ENCODE measurements around the gene RALGAPA2.

Gene RALGAPA2

GRCh38 chr20:20658123-20658522 lies 54.3 kb downstream of the RALGAPA2 start:
- Histone ChIP-seq H3K79me2 (ENCODE audit: insufficient read depth, low read length) (no peaks in the 10 kb centered on the region), H3K9me3 (ENCODE audit: insufficient read depth, low read depth, low read length) (no peaks in the 10 kb centered on the region), H3K9me2 (replicated peaks; ENCODE audit: low read depth, low read length) (no peaks in the 10 kb centered on the region), H4K20me1 (ENCODE audit: insufficient read depth, low read length, poor library complexity, severe bottlenecking) (no peaks in the 10 kb centered on the region), H3K9ac (ENCODE audit: low read depth, low read length, poor library complexity, severe bottlenecking) (no peak overlapping the region), H3F3A (ENCODE audit: low read depth) (no peaks in the 10 kb centered on the region), H3K4me3 (ENCODE audit: low read length, poor library complexity, severe bottlenecking) (no peak overlapping the region), H2AFZ (ENCODE audit: low read length) (no peak overlapping the region), H3K36me3 (ENCODE audit: insufficient read depth, low read length) (no peaks in the 10 kb centered on the region), H3K27me3 (ENCODE audit: insufficient read depth, low read length, poor library complexity, severe bottlenecking) (no peaks in the 10 kb centered on the region), H3K4me2 (ENCODE audit: low read depth, low read length, poor library complexity, severe bottlenecking) (no peak overlapping the region), H3K4me1 (ENCODE audit: insufficient read depth, low read length, poor library complexity, severe bottlenecking) (no peaks in the 10 kb centered on the region)
- TF ChIP-seq EZH2phosphoT487 (IDR thresholded peaks at IDR 0.05; ENCODE audit: borderline replicate concordance): no peak
- no peak for TF ChIP-seq CTCF (conservative IDR thresholded peaks at IDR 0.05; ENCODE audit: low read length)

GRCh38 chr20:20657092-20657491 lies 55.4 kb downstream of the RALGAPA2 start:
- TF ChIP-seq EZH2phosphoT487 (IDR thresholded peaks at IDR 0.05; ENCODE audit: borderline replicate concordance) (no peak), CTCF (conservative IDR thresholded peaks at IDR 0.05; ENCODE audit: low read length) (no peak)
- H3K36me3 ChIP-seq (ENCODE audit: insufficient read depth, low read length): no peaks in the 10 kb centered on the region
- no peak overlapping the region for H3K4me3 ChIP-seq (ENCODE audit: low read length, poor library complexity, severe bottlenecking)
- no peak overlapping the region for H2AFZ ChIP-seq (ENCODE audit: low read length)
- no peaks in the 10 kb centered on the region for H3K9me2 ChIP-seq (replicated peaks; ENCODE audit: low read depth, low read length)
- H3K27me3 ChIP-seq (ENCODE audit: insufficient read depth, low read length, poor library complexity, severe bottlenecking): no peaks in the 10 kb centered on the region
- H3F3A ChIP-seq (ENCODE audit: low read depth): no peaks in the 10 kb centered on the region
- H3K9ac ChIP-seq (ENCODE audit: low read depth, low read length, poor library complexity, severe bottlenecking): no peak overlapping the region
- H3K4me2 ChIP-seq (ENCODE audit: low read depth, low read length, poor library complexity, severe bottlenecking): no peak overlapping the region
- no peaks in the 10 kb centered on the region for H3K4me1 ChIP-seq (ENCODE audit: insufficient read depth, low read length, poor library complexity, severe bottlenecking)
- H4K20me1 ChIP-seq (ENCODE audit: insufficient read depth, low read length, poor library complexity, severe bottlenecking): no peaks in the 10 kb centered on the region
- H3K9me3 ChIP-seq (ENCODE audit: insufficient read depth, low read depth, low read length): no peaks in the 10 kb centered on the region
- H3K79me2 ChIP-seq (ENCODE audit: insufficient read depth, low read length): no peaks in the 10 kb centered on the region

GRCh38 chr20:20655883-20656282 lies 56.6 kb downstream of the RALGAPA2 start:
- H3K9me2 ChIP-seq (replicated peaks; ENCODE audit: low read depth, low read length): no peaks in the 10 kb centered on the region
- no peak overlapping the region for H3K9ac ChIP-seq (ENCODE audit: low read depth, low read length, poor library complexity, severe bottlenecking)
- no peaks in the 10 kb centered on the region for H3F3A ChIP-seq (ENCODE audit: low read depth)
- no peaks in the 10 kb centered on the region for H3K27me3 ChIP-seq (ENCODE audit: insufficient read depth, low read length, poor library complexity, severe bottlenecking)
- no peaks in the 10 kb centered on the region for H4K20me1 ChIP-seq (ENCODE audit: insufficient read depth, low read length, poor library complexity, severe bottlenecking)
- no peaks in the 10 kb centered on the region for H3K36me3 ChIP-seq (ENCODE audit: insufficient read depth, low read length)
- TF ChIP-seq CTCF (conservative IDR thresholded peaks at IDR 0.05; ENCODE audit: low read length) (no peak), EZH2phosphoT487 (IDR thresholded peaks at IDR 0.05; ENCODE audit: borderline replicate concordance) (no peak)
- H3K9me3 ChIP-seq (ENCODE audit: insufficient read depth, low read depth, low read length): no peaks in the 10 kb centered on the region
- no peak overlapping the region for H2AFZ ChIP-seq (ENCODE audit: low read length)
- no peak overlapping the region for H3K4me2 ChIP-seq (ENCODE audit: low read depth, low read length, poor library complexity, severe bottlenecking)
- H3K4me3 ChIP-seq (ENCODE audit: low read length, poor library complexity, severe bottlenecking): no peak overlapping the region
- peaks cover under 1% of the 10 kb centered on the region for H3K4me1 ChIP-seq (ENCODE audit: insufficient read depth, low read length, poor library complexity, severe bottlenecking)
- H3K79me2 ChIP-seq (ENCODE audit: insufficient read depth, low read length): no peaks in the 10 kb centered on the region
